ENCODE data around the gene RPS15.
A peak's percentile ranks its signal among the peaks of the same experiment; 100 is the strongest.

RPS15 gene

GRCh38 chr19:1438035-1438932, at the start of gene RPS15:
Gene RPS15 (plus strand): TSS chr19:1438396. CDS start chr19:1438426, 30 bp downstream.
- H3K4me3 ChIP-seq (ENCODE audit: low read depth, low read length) = peak within 1 kb of the TSS; percentile 60
- TF ChIP-seq CTCF (IDR thresholded peaks at IDR 0.05; ENCODE audit: insufficient read depth, low read depth, low read length, missing control alignments) = peak; percentile 98
- peak; percentile 98 for DNase-seq (ENCODE audit: low read depth)

- H3K4me3 ChIP-seq (ENCODE audit: low read depth, low read length) = no peak overlapping the region
- no peak for TF ChIP-seq CTCF (IDR thresholded peaks at IDR 0.05; ENCODE audit: insufficient read depth, low read depth, low read length, missing control alignments)
- DNase-seq (ENCODE audit: low read depth) = no peak
These were observed 49.6 kb upstream of the RPS15 start for GRCh38 chr19:1388637-1389026.

- H3K4me3 ChIP-seq (ENCODE audit: low read depth, low read length) = no peak overlapping the region
- DNase-seq (ENCODE audit: low read depth) = no peak
- no peak for TF ChIP-seq CTCF (IDR thresholded peaks at IDR 0.05; ENCODE audit: insufficient read depth, low read depth, low read length, missing control alignments)
These were observed 48.9 kb upstream of the RPS15 start for GRCh38 chr19:1389033-1389940.

- no peak for DNase-seq (ENCODE audit: low read depth)
- H3K4me3 ChIP-seq (ENCODE audit: low read depth, low read length) = no peak overlapping the region
- no peak for TF ChIP-seq CTCF (IDR thresholded peaks at IDR 0.05; ENCODE audit: insufficient read depth, low read depth, low read length, missing control alignments)
These were observed 47.2 kb upstream of the RPS15 start for GRCh38 chr19:1390890-1391423.

- H3K4me3 ChIP-seq (ENCODE audit: low read depth, low read length) = no peak overlapping the region
- no peak for DNase-seq (ENCODE audit: low read depth)
- no peak for TF ChIP-seq CTCF (IDR thresholded peaks at IDR 0.05; ENCODE audit: insufficient read depth, low read depth, low read length, missing control alignments)
These were observed 45.8 kb upstream of the RPS15 start for GRCh38 chr19:1392407-1392806.

- no peak for DNase-seq (ENCODE audit: low read depth)
- no peak for TF ChIP-seq CTCF (IDR thresholded peaks at IDR 0.05; ENCODE audit: insufficient read depth, low read depth, low read length, missing control alignments)
- no peak overlapping the region for H3K4me3 ChIP-seq (ENCODE audit: low read depth, low read length)
These were observed 45.2 kb upstream of the RPS15 start for GRCh38 chr19:1392939-1393530.

All from GM12865 (cell line).